Chondrocyte (in vitro differentiated cells): ENCODE data around the gene GAL. TPM values are rescaled to one million over a fixed set of nuclear protein-coding genes. Genes with fewer than 3 reads are reported as not detected.
A peak's percentile ranks its signal among the peaks of the same experiment; 100 is the strongest.

ENCODE experiments used
- DNase-seq: peaks from one replicate; pipeline ENCODE4 v3.0.0; 2021; ENCODE audit warnings: mixed read lengths, low spot score
- H3K27ac Mint-ChIP-seq: one replicate; pipeline ENCODE4 v1.8.0; 2021; ENCODE audit warnings: mild to moderate bottlenecking, moderate library complexity, mixed read lengths; ENCODE audit not compliant: unreplicated experiment
- H3K27me3 Mint-ChIP-seq: 2 replicates; pipeline ENCODE4 v1.8.0; 2021; ENCODE audit warnings: low read depth, mixed read lengths
- H3K36me3 Mint-ChIP-seq: 2 replicates; pipeline ENCODE4 v1.8.0; 2021; ENCODE audit warnings: low read depth, mixed read lengths
- H3K4me1 Mint-ChIP-seq: 2 replicates; pipeline ENCODE4 v1.8.0; 2021; ENCODE audit warnings: low read depth, mild to moderate bottlenecking, mixed read lengths
- H3K4me3 Mint-ChIP-seq: one replicate; pipeline ENCODE4 v1.8.0; 2021; ENCODE audit warnings: mild to moderate bottlenecking, moderate library complexity, mixed read lengths; ENCODE audit not compliant: unreplicated experiment
- H3K9me3 Mint-ChIP-seq: 2 replicates; pipeline ENCODE4 v1.8.0; 2021; ENCODE audit warnings: low read depth, mixed read lengths
- CTCF ChIP-seq: fragments of 200-600 bp; sonication (generic); IDR thresholded peaks from 2 replicates; pipeline ENCODE4 v1.5.0; 2021; ENCODE audit warnings: antibody characterized with exemption, mild to moderate bottlenecking, moderate library complexity
- total RNA-seq: library from RNA; stranded (reverse); gene quantifications from 3 replicates; pipeline ENCODE4 v1.2.1, GENCODE V29; 2021

The GAL gene
- total RNA-seq, 1 donor from 2014 or later = 0.90 TPM

- no peak for TF ChIP-seq CTCF
- H3K36me3 Mint-ChIP-seq = peaks cover 13% of the 10 kb centered on the region
Measured at GRCh38 chr11:68715456-68716122, 31.2 kb downstream of the GAL start.

GRCh38 chr11:68721075-68721474 lies 36.7 kb downstream of the GAL start:
- Mint-ChIP-seq H3K27me3 (peaks cover 62% of the 10 kb centered on the region), H3K4me3 (no peak overlapping the region), H3K4me1 (peaks cover 8% of the 10 kb centered on the region), H3K36me3 (peaks cover 18% of the 10 kb centered on the region), H3K9me3 (peaks cover 15% of the 10 kb centered on the region), H3K27ac (no peak overlapping the region)
- TF ChIP-seq CTCF = no peak
- DNase-seq = no peak

More at GRCh38 chr11:68715456-68716122, 31.2 kb downstream of the GAL start:
- H3K4me3 Mint-ChIP-seq = no peak overlapping the region
- no peak for DNase-seq
- peaks cover 67% of the 10 kb centered on the region for H3K27me3 Mint-ChIP-seq
- no peaks in the 10 kb centered on the region for H3K4me1 Mint-ChIP-seq
- no peak overlapping the region for H3K27ac Mint-ChIP-seq
- H3K9me3 Mint-ChIP-seq = peaks cover 15% of the 10 kb centered on the region

GRCh38 chr11:68722143-68722542 lies 37.8 kb downstream of the GAL start:
- no peak for DNase-seq
- TF ChIP-seq CTCF = no peak
- Mint-ChIP-seq H3K4me3 (no peak overlapping the region), H3K36me3 (peaks cover 18% of the 10 kb centered on the region), H3K27me3 (peaks cover 58% of the 10 kb centered on the region), H3K27ac (no peak overlapping the region), H3K9me3 (peaks cover 15% of the 10 kb centered on the region), H3K4me1 (peaks cover 8% of the 10 kb centered on the region)

GRCh38 chr11:68724293-68724692 lies 39.9 kb downstream of the GAL start:
- H3K9me3 Mint-ChIP-seq = peaks cover 12% of the 10 kb centered on the region

GRCh38 chr11:68727783-68728182 lies 43.4 kb downstream of the GAL start:
- Mint-ChIP-seq H3K4me3 (no peak overlapping the region), H3K4me1 (no peaks in the 10 kb centered on the region), H3K27me3 (peaks cover 67% of the 10 kb centered on the region), H3K27ac (no peak overlapping the region), H3K9me3 (no peaks in the 10 kb centered on the region), H3K36me3 (peaks cover 1% of the 10 kb centered on the region)
- TF ChIP-seq CTCF = peak; percentile 23
- DNase-seq = no peak

More at GRCh38 chr11:68724293-68724692, 39.9 kb downstream of the GAL start:
- Mint-ChIP-seq H3K4me1 (peaks cover 8% of the 10 kb centered on the region), H3K36me3 (peaks cover 15% of the 10 kb centered on the region), H3K4me3 (no peak overlapping the region), H3K27ac (no peak overlapping the region), H3K27me3 (peaks cover 64% of the 10 kb centered on the region)
- DNase-seq = no peak
- no peak for TF ChIP-seq CTCF
